Activated CD8-positive, alpha-beta memory T cell treated with anti-CD3 and anti-CD28 coated beads, Interleukin-2, amount 10 ng/mL, durations not matched to agents 7 days and 5 days (primary cell): ENCODE results near the gene PIP5K1B. TPM values are rescaled to one million over a fixed set of nuclear protein-coding genes. Genes with fewer than 3 reads are reported as not detected.

Experiments used
- ATAC-seq: fragments of 150-1000 bp; cut with Tn5 transposase; one replicate; pipeline ENCODE4 v1.10.0; 2021; ENCODE audit warnings: moderate library complexity
- CTCF ChIA-PET: fragments of 350-600 bp; sonication (Branson Sonifier 250); formaldehyde crosslinking; loops from one replicate; lab custom pipeline; 2021; ENCODE audit warnings: antibody characterized with exemption; lab: Charles Lee
- DNase-seq: peaks from one replicate; pipeline ENCODE4 v3.0.0-alpha.2; 2020
- H3K27ac Mint-ChIP-seq: one replicate; pipeline ENCODE4 v1.8.0; 2021; ENCODE audit warnings: mild to moderate bottlenecking, mixed read lengths
- H3K27me3 Mint-ChIP-seq: one replicate; pipeline ENCODE4 v1.8.0; 2021; ENCODE audit warnings: mixed read lengths
- H3K36me3 Mint-ChIP-seq: one replicate; pipeline ENCODE4 v1.8.0; 2021; ENCODE audit warnings: mild to moderate bottlenecking, mixed read lengths
- H3K4me1 Mint-ChIP-seq: one replicate; pipeline ENCODE4 v1.8.0; 2021; ENCODE audit warnings: mixed read lengths
- H3K4me3 Mint-ChIP-seq: one replicate; pipeline ENCODE4 v1.8.0; 2021; ENCODE audit warnings: mild to moderate bottlenecking, moderate library complexity, mixed read lengths
- H3K9me3 Mint-ChIP-seq: one replicate; pipeline ENCODE4 v1.8.0; 2022; ENCODE audit warnings: low read depth, mixed read lengths
- total RNA-seq, 2 experiments: library from RNA; stranded (reverse); gene quantifications; one replicate each; pipeline ENCODE4 v1.2.3, GENCODE V29; 2021

Gene PIP5K1B
- total RNA-seq, 2 experiments from 2014 or later: 0.85 to 23.2 TPM

- Mint-ChIP-seq H3K9me3 (no peaks in the 10 kb centered on the region), H3K36me3 (no peaks in the 10 kb centered on the region), H3K4me3 (no peak overlapping the region), H3K27me3 (peaks cover 18% of the 10 kb centered on the region), H3K27ac (no peak overlapping the region), H3K4me1 (no peaks in the 10 kb centered on the region)
- CTCF ChIA-PET: no interaction called here
- ATAC-seq (no peak), DNase-seq (no peak)
These were observed 45.7 kb downstream of the PIP5K1B start for GRCh38 chr9:68750786-68751185.

DNA sequence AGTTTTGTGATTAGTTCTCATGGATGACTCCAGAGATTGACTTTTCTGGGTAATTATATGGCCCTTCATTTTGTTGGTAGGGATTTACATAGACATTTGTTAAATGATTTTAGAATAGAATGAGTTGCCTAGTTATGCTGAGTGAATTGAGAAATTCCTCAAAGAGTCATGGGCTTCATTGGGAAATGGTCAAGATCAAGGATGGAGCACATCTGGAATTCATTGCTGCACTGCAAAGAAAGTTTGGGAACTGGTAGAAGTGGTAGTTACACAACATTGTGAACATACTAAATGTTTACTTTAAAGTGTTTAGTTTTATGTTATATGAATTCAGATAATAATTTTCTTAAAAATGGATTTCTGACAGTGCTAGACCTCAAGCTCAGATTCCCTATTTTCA is 46.5 kb downstream of the PIP5K1B start:
- H3K36me3 Mint-ChIP-seq: no peaks in the 10 kb centered on the region
- H3K4me1 Mint-ChIP-seq: no peaks in the 10 kb centered on the region
- ATAC-seq (no peak), DNase-seq (no peak)
- H3K27me3 Mint-ChIP-seq: peaks cover 18% of the 10 kb centered on the region
- no peak overlapping the region for H3K4me3 Mint-ChIP-seq
- H3K9me3 Mint-ChIP-seq: no peaks in the 10 kb centered on the region
- CTCF ChIA-PET: no interaction called here
- H3K27ac Mint-ChIP-seq: no peak overlapping the region

GRCh38 chr9:68755051-68755450 is 50.0 kb downstream of the PIP5K1B start:
- no peaks in the 10 kb centered on the region for H3K4me1 Mint-ChIP-seq
- no peak overlapping the region for H3K27ac Mint-ChIP-seq
- H3K27me3 Mint-ChIP-seq: peaks cover 33% of the 10 kb centered on the region
- no peaks in the 10 kb centered on the region for H3K9me3 Mint-ChIP-seq
- ATAC-seq (no peak), DNase-seq (no peak)
- H3K36me3 Mint-ChIP-seq: no peaks in the 10 kb centered on the region
- CTCF ChIA-PET: no interaction called here
- no peak overlapping the region for H3K4me3 Mint-ChIP-seq

DNA sequence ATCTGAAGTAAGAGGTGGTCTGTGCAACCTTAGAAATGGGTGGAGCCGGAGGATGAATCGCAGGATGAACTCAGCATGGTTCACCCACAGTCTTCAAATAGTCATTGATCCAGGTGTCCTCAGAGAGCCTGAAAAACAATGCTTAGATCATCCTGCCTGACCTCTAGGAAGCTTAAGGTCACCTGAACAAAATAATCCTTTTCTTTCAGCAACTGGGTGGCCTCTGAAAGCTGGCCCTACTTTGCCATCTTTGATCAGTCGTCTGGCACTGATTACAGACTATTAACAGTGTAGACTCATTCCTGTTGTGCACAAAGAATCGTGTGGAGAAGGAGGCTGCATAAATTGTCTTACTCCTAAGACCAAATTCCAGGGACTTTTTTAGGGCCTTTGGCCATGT is 50.7 kb downstream of the PIP5K1B start:
- Mint-ChIP-seq H3K36me3 (no peaks in the 10 kb centered on the region), H3K4me3 (no peak overlapping the region), H3K27me3 (peaks cover 33% of the 10 kb centered on the region), H3K4me1 (no peaks in the 10 kb centered on the region), H3K27ac (no peak overlapping the region), H3K9me3 (no peaks in the 10 kb centered on the region)
- CTCF ChIA-PET: interaction anchor here (0.8 kb wide), 1 partner anchor 9 kb away, joined by 3 read pairs; no protein-coding TSS in a partner anchor
- ATAC-seq (no peak), DNase-seq (no peak)

- Mint-ChIP-seq H3K4me3 (no peak overlapping the region), H3K36me3 (no peaks in the 10 kb centered on the region), H3K4me1 (no peaks in the 10 kb centered on the region), H3K9me3 (no peaks in the 10 kb centered on the region), H3K27ac (no peak overlapping the region), H3K27me3 (peaks cover 35% of the 10 kb centered on the region)
- ATAC-seq (no peak), DNase-seq (no peak)
- CTCF ChIA-PET: interaction anchor here (0.9 to 1.5 kb wide), 2 partner anchors 20 to 33 kb away, joined by 3 read pairs; a partner anchor contains a TSS
These were observed 55.1 kb downstream of the PIP5K1B start for GRCh38 chr9:68759981-68760673.

DNA sequence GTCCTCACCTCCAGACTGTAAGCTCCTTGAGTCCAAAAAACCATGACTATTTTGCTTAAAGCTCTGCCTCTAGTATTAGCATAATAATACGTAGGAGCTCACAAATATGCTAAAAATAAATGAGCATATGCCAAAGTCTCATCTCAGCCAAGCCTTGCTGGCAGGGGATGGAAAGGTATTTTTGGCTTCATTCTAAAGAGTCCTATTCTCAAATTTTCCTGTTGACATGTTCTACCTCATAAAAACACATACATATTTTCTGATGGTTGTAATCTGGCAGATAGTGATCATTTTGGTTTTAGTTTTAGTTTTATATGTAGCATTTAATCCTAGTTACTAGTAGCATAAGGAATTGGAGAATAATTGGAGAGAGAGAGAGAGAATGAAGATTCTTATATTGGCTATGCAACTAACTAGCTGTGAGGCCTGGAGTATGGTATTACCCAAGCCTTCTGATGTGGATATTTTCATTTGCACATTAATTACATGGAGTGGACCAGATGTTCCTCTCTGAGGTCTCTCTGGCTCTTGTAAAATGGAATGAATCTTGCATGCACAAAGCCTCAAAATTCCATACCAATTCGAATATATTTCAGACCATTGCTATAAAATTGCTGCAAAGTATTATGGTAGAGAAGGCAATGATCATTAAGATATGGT is 55.8 kb downstream of the PIP5K1B start:
- peaks cover 36% of the 10 kb centered on the region for H3K27me3 Mint-ChIP-seq
- H3K9me3 Mint-ChIP-seq: no peaks in the 10 kb centered on the region
- H3K4me3 Mint-ChIP-seq: no peak overlapping the region
- H3K27ac Mint-ChIP-seq: no peak overlapping the region
- CTCF ChIA-PET: interaction anchor here (0.9 to 1.5 kb wide), 2 partner anchors 19 to 32 kb away, joined by 3 read pairs; a partner anchor contains a TSS
- DNase-seq: no peak
- ATAC-seq: no peak
- H3K4me1 Mint-ChIP-seq: no peaks in the 10 kb centered on the region
- H3K36me3 Mint-ChIP-seq: no peaks in the 10 kb centered on the region

- H3K9me3 Mint-ChIP-seq: no peaks in the 10 kb centered on the region
- H3K27me3 Mint-ChIP-seq: peaks cover 40% of the 10 kb centered on the region
- H3K27ac Mint-ChIP-seq: no peak overlapping the region
- no peak overlapping the region for H3K4me3 Mint-ChIP-seq
- no peak for DNase-seq
- H3K4me1 Mint-ChIP-seq: no peaks in the 10 kb centered on the region
- CTCF ChIA-PET: interaction anchor here (1.4 kb wide), 1 partner anchor 17 kb away, joined by 4 read pairs; a partner anchor contains a TSS
- no peaks in the 10 kb centered on the region for H3K36me3 Mint-ChIP-seq
- no peak for ATAC-seq
These were observed 57.5 kb downstream of the PIP5K1B start for GRCh38 chr9:68762570-68762969.

GRCh38 chr9:68763104-68763503 is 58.1 kb downstream of the PIP5K1B start:
- H3K27me3 Mint-ChIP-seq: peaks cover 37% of the 10 kb centered on the region
- no peaks in the 10 kb centered on the region for H3K4me1 Mint-ChIP-seq
- H3K9me3 Mint-ChIP-seq: no peaks in the 10 kb centered on the region
- CTCF ChIA-PET: interaction anchor here (1.4 kb wide), 1 partner anchor 16 kb away, joined by 4 read pairs; a partner anchor contains a TSS
- ATAC-seq (no peak), DNase-seq (no peak)
- no peak overlapping the region for H3K4me3 Mint-ChIP-seq
- H3K36me3 Mint-ChIP-seq: no peaks in the 10 kb centered on the region
- H3K27ac Mint-ChIP-seq: no peak overlapping the region

GRCh38 chr9:68768619-68769018 is 63.6 kb downstream of the PIP5K1B start:
- CTCF ChIA-PET: interaction anchor here (1.2 kb wide), 1 partner anchor 11 kb away, joined by 3 read pairs; a partner anchor contains a TSS
- Mint-ChIP-seq H3K4me1 (no peaks in the 10 kb centered on the region), H3K27ac (no peak overlapping the region), H3K36me3 (no peaks in the 10 kb centered on the region), H3K9me3 (no peaks in the 10 kb centered on the region), H3K27me3 (peaks cover 34% of the 10 kb centered on the region), H3K4me3 (no peak overlapping the region)
- no peak for DNase-seq
- no peak for ATAC-seq

GRCh38 chr9:68769852-68770251 is 64.8 kb downstream of the PIP5K1B start:
- Mint-ChIP-seq H3K27me3 (peaks cover 34% of the 10 kb centered on the region), H3K4me3 (no peak overlapping the region), H3K36me3 (no peaks in the 10 kb centered on the region), H3K9me3 (no peaks in the 10 kb centered on the region), H3K27ac (no peak overlapping the region), H3K4me1 (no peaks in the 10 kb centered on the region)
- CTCF ChIA-PET: interaction anchor here (1.4 kb wide), 1 partner anchor 10 kb away, joined by 4 read pairs; a partner anchor contains a TSS
- ATAC-seq (no peak), DNase-seq (no peak)

GRCh38 chr9:68771376-68771775 is 66.3 kb downstream of the PIP5K1B start:
- Mint-ChIP-seq H3K36me3 (no peaks in the 10 kb centered on the region), H3K4me3 (no peak overlapping the region), H3K27me3 (peaks cover 33% of the 10 kb centered on the region), H3K4me1 (no peaks in the 10 kb centered on the region), H3K27ac (no peak overlapping the region), H3K9me3 (no peaks in the 10 kb centered on the region)
- ATAC-seq: no peak
- no peak for DNase-seq
- CTCF ChIA-PET: no interaction called here

GRCh38 chr9:68775003-68775730 is 70.1 kb downstream of the PIP5K1B start:
- H3K27me3 Mint-ChIP-seq: peaks cover 21% of the 10 kb centered on the region
- H3K9me3 Mint-ChIP-seq: no peaks in the 10 kb centered on the region
- ATAC-seq: no peak
- CTCF ChIA-PET: interaction anchor here (1.1 to 1.6 kb wide), 2 partner anchors 10 to 175 kb away, joined by 3 read pairs; no protein-coding TSS in a partner anchor
- H3K27ac Mint-ChIP-seq: no peak overlapping the region
- no peak for DNase-seq
- no peaks in the 10 kb centered on the region for H3K4me1 Mint-ChIP-seq
- no peaks in the 10 kb centered on the region for H3K36me3 Mint-ChIP-seq
- no peak overlapping the region for H3K4me3 Mint-ChIP-seq

GRCh38 chr9:68777070-68777763 is 72.2 kb downstream of the PIP5K1B start:
- DNase-seq (no peak), ATAC-seq (no peak)
- CTCF ChIA-PET: no interaction called here
- H3K4me1 Mint-ChIP-seq: peaks cover 7% of the 10 kb centered on the region
- no peak overlapping the region for H3K4me3 Mint-ChIP-seq
- H3K27ac Mint-ChIP-seq: no peak overlapping the region
- H3K9me3 Mint-ChIP-seq: no peaks in the 10 kb centered on the region
- peaks cover 12% of the 10 kb centered on the region for H3K27me3 Mint-ChIP-seq
- H3K36me3 Mint-ChIP-seq: peaks cover 2% of the 10 kb centered on the region
